ENCODE data around the gene ARID1B.

Gene ARID1B

GRCh38 chr6:157171801-157172200, 394.6 kb downstream of the ARID1B start (continued):
- no peak for TF ChIP-seq OVOL3 (tag by site-specific recombination; IDR thresholded peaks at IDR 0.05)
- TF ChIP-seq ZNF670 (tag by site-specific recombination; IDR thresholded peaks at IDR 0.05; ENCODE audit: low read depth): no peak
- no peak for TF ChIP-seq ZNF362 (tag by site-specific recombination; IDR thresholded peaks at IDR 0.05)
- TF ChIP-seq ZNF280C (tag by site-specific recombination; IDR thresholded peaks at IDR 0.05): no peak
- TF ChIP-seq ZSCAN30 (tag by site-specific recombination; IDR thresholded peaks at IDR 0.05): no peak
- no peak for TF ChIP-seq ZNF175 (tag by site-specific recombination; IDR thresholded peaks at IDR 0.05)
- no peak for TF ChIP-seq ZNF610 (tag by site-specific recombination; IDR thresholded peaks at IDR 0.05; ENCODE audit: borderline replicate concordance)
- no peak for TF ChIP-seq GLI4 (tag by site-specific recombination; IDR thresholded peaks at IDR 0.05)
- no peak for TF ChIP-seq ZNF558 (tag by site-specific recombination; IDR thresholded peaks at IDR 0.05)

- no peaks in the 10 kb centered on the region for H3K9me3 ChIP-seq (ENCODE audit: control insufficient read depth, insufficient read depth, low read depth, low read length)
- H3K27ac ChIP-seq (ENCODE audit: extremely low read depth, low read depth, low read length): no peak overlapping the region
- H3K36me3 ChIP-seq (ENCODE audit: control insufficient read depth in 2 of 2, insufficient read depth in 1 of 2, low read length in 2 of 2): peaks cover 0 to 19% of the 10 kb centered on the region in 2 experiments; a peak in 2 of 3 replicates
- ChIA-PET POLR2A (no interaction called here), CTCF (interaction anchor here (0.6 to 1.7 kb wide), 3 partner anchors 12 to 103 kb away, joined by 3 to 8 read pairs (median 4); no protein-coding TSS in a partner anchor)
- no peak overlapping the region for H3K4me3 ChIP-seq (ENCODE audit: low read depth, low read length)
- no peaks in the 10 kb centered on the region for H3K4me1 ChIP-seq (ENCODE audit: control insufficient read depth, insufficient read depth, low read length)
- no peak for TF ChIP-seq ZNF280C (tag by site-specific recombination; IDR thresholded peaks at IDR 0.05)
- no peak for TF ChIP-seq ZNF837 (tag by site-specific recombination; IDR thresholded peaks at IDR 0.05)
- no peak for TF ChIP-seq ZNF830 (tag by site-specific recombination; IDR thresholded peaks at IDR 0.05; ENCODE audit: low read depth)
- TF ChIP-seq PRDM2 (tag by site-specific recombination; IDR thresholded peaks at IDR 0.05; ENCODE audit: borderline replicate concordance): no peak
- TF ChIP-seq ZNF16 (tag by site-specific recombination; IDR thresholded peaks at IDR 0.05; ENCODE audit: low read depth): no peak
- TF ChIP-seq ZIC2 (tag by site-specific recombination; IDR thresholded peaks at IDR 0.05): no peak
- TF ChIP-seq ZNF560 (tag by site-specific recombination; IDR thresholded peaks at IDR 0.05; ENCODE audit: borderline replicate concordance): no peak
- no peak for TF ChIP-seq RBAK (tag by site-specific recombination; IDR thresholded peaks at IDR 0.05)
- no peak for TF ChIP-seq ZSCAN4 (tag by site-specific recombination; IDR thresholded peaks at IDR 0.05)
- no peak for TF ChIP-seq ZNF514 (tag by site-specific recombination; IDR thresholded peaks at IDR 0.05)
- no peak for TF ChIP-seq INSM2 (tag by site-specific recombination; IDR thresholded peaks at IDR 0.05)
- no peak for TF ChIP-seq ZNF488 (tag by site-specific recombination; IDR thresholded peaks at IDR 0.05)
- no peak for TF ChIP-seq OSR2 (tag by site-specific recombination; IDR thresholded peaks at IDR 0.05)
Observed at GRCh38 chr6:157172231-157172701, 395.1 kb downstream of the ARID1B start.

All from HEK293 (cell line).